ENCODE results near the gene MEST.

- no peak for TF ChIP-seq CTCF (IDR thresholded peaks at IDR 0.05 in 2 of 3, conservative IDR thresholded peaks at IDR 0.05 in 1 of 3; ENCODE audit: control insufficient read depth in 2 of 3, extremely low read depth in 1 of 3, insufficient read depth in 1 of 3, low read depth in 3 of 3, low read length in 3 of 3)
- no peak for TF ChIP-seq ZNF24 (IDR thresholded peaks at IDR 0.05)
- no peak for TF ChIP-seq CEBPB (IDR thresholded peaks at IDR 0.05; ENCODE audit: borderline replicate concordance in 1 of 2, low read depth in 2 of 2, low read length in 2 of 2)
- TF ChIP-seq POLR2AphosphoS5 (IDR thresholded peaks at IDR 0.05; ENCODE audit: low read length), result no peak
- TF ChIP-seq KLF5 (IDR thresholded peaks at IDR 0.05; ENCODE audit: partially characterized antibody), result no peak
- TF ChIP-seq RAD51 (IDR thresholded peaks at IDR 0.05), result no peak
- no peak for TF ChIP-seq ZNF207 (IDR thresholded peaks at IDR 0.05; ENCODE audit: borderline replicate concordance)
- TF ChIP-seq STAT1 (conservative IDR thresholded peaks at IDR 0.05), result no peak
- TF ChIP-seq POLR2A (IDR thresholded peaks at IDR 0.05; ENCODE audit: low read depth, low read length), result no peak
- TF ChIP-seq MYC (IDR thresholded peaks at IDR 0.05; ENCODE audit: insufficient read depth, insufficient read length, insufficient replicate concordance, low read length, severe bottlenecking), result no peak
- no peak for TF ChIP-seq CBFB (IDR thresholded peaks at IDR 0.05; ENCODE audit: low read depth)
Measured at GRCh38 chr7:130473876-130474275, 18.0 kb upstream of the MEST start.

Data from GM12878 (cell line).